ENCODE results near the gene SH3YL1. TPM values are rescaled to one million over a fixed set of nuclear protein-coding genes. Genes with fewer than 3 reads are reported as not detected.
A peak's percentile ranks its signal among the peaks of the same experiment; 100 is the strongest.

The SH3YL1 gene
- polyA plus RNA-seq, 1 donor (not counting 4 experiments of a cell fraction or from before 2014, with no cell fraction given): 41.8 TPM

- Histone ChIP-seq H3K79me2 (ENCODE audit: control insufficient read depth, insufficient read depth, low read length) (peaks cover 61% of the 10 kb centered on the region), H3K36me3 (ENCODE audit: control insufficient read depth in 2 of 2, extremely low read depth in 1 of 2, insufficient read depth in 2 of 2, low read length in 2 of 2) (peaks cover 15 to 23% of the 10 kb centered on the region in 2 experiments), H2AFZ (ENCODE audit: control insufficient read depth, low read length) (no peak overlapping the region), H3K4me3 (ENCODE audit: control insufficient read depth in 2 of 3, extremely low read depth in 1 of 3, insufficient read depth in 2 of 3, low read depth in 1 of 3, low read length in 3 of 3) (no peak overlapping the region), H3K9me1 (ENCODE audit: control insufficient read depth, extremely low read depth, insufficient read depth, low read length) (peaks cover 5% of the 10 kb centered on the region), H3K27ac (ENCODE audit: control insufficient read depth, insufficient read depth, low read length) (no peak overlapping the region), H3K9ac (ENCODE audit: control insufficient read depth, extremely low read depth, insufficient read depth, low read length) (no peak overlapping the region), H4K20me1 (ENCODE audit: control insufficient read depth, extremely low read depth, insufficient read depth, low read length) (peaks cover 18% of the 10 kb centered on the region), H3K9me3 (ENCODE audit: control insufficient read depth, low read depth, low read length) (no peaks in the 10 kb centered on the region), H3K4me2 (ENCODE audit: control insufficient read depth, extremely low read depth, insufficient read depth, low read depth, low read length) (no peak overlapping the region), H3K4me1 (ENCODE audit: control insufficient read depth, extremely low read depth, insufficient read depth, low read length) (no peaks in the 10 kb centered on the region), H3K27me3 (ENCODE audit: control insufficient read depth, extremely low read depth, insufficient read depth, low read length) (no peaks in the 10 kb centered on the region)
- dilution Hi-C loops (cut with MboI; ENCODE audit: extremely low pct_ligation_motif_present, low sequenced_read_pairs): no loop called here
- FAIRE-seq (no peak), DNase-seq (ENCODE audit: low read depth, low spot score) (no peak)
- TF ChIP-seq EZH2 (IDR thresholded peaks at IDR 0.05; ENCODE audit: low read length) (no peak), CTCF (optimal IDR thresholded peaks at IDR 0.05 in 1 of 3, IDR thresholded peaks at IDR 0.05 in 1 of 3, conservative IDR thresholded peaks at IDR 0.05 in 1 of 3; ENCODE audit: extremely low read depth in 1 of 3, insufficient read depth in 2 of 3, low read length in 3 of 3) (no peak)
Measured at GRCh38 chr2:275466-275865, 11.6 kb upstream of the SH3YL1 start.

- Histone ChIP-seq H4K20me1 (ENCODE audit: control insufficient read depth, extremely low read depth, insufficient read depth, low read length) (peaks cover 19% of the 10 kb centered on the region), H3K27ac (ENCODE audit: control insufficient read depth, insufficient read depth, low read length) (no peak overlapping the region), H2AFZ (ENCODE audit: control insufficient read depth, low read length) (no peak overlapping the region), H3K4me3 (ENCODE audit: control insufficient read depth in 2 of 3, extremely low read depth in 1 of 3, insufficient read depth in 2 of 3, low read depth in 1 of 3, low read length in 3 of 3) (no peak overlapping the region), H3K27me3 (ENCODE audit: control insufficient read depth, extremely low read depth, insufficient read depth, low read length) (no peaks in the 10 kb centered on the region), H3K9ac (ENCODE audit: control insufficient read depth, extremely low read depth, insufficient read depth, low read length) (no peak overlapping the region), H3K4me1 (ENCODE audit: control insufficient read depth, extremely low read depth, insufficient read depth, low read length) (no peaks in the 10 kb centered on the region), H3K9me3 (ENCODE audit: control insufficient read depth, low read depth, low read length) (no peaks in the 10 kb centered on the region), H3K9me1 (ENCODE audit: control insufficient read depth, extremely low read depth, insufficient read depth, low read length) (peaks cover 5% of the 10 kb centered on the region), H3K79me2 (ENCODE audit: control insufficient read depth, insufficient read depth, low read length) (peaks cover 71% of the 10 kb centered on the region), H3K36me3 (ENCODE audit: control insufficient read depth in 2 of 2, extremely low read depth in 1 of 2, insufficient read depth in 2 of 2, low read length in 2 of 2) (peaks cover 17 to 23% of the 10 kb centered on the region in 2 experiments), H3K4me2 (ENCODE audit: control insufficient read depth, extremely low read depth, insufficient read depth, low read depth, low read length) (no peak overlapping the region)
- dilution Hi-C loops (cut with MboI; ENCODE audit: extremely low pct_ligation_motif_present, low sequenced_read_pairs): no loop called here
- TF ChIP-seq CTCF (optimal IDR thresholded peaks at IDR 0.05 in 1 of 3, IDR thresholded peaks at IDR 0.05 in 1 of 3, conservative IDR thresholded peaks at IDR 0.05 in 1 of 3; ENCODE audit: extremely low read depth in 1 of 3, insufficient read depth in 2 of 3, low read length in 3 of 3) (peak in 2 of 3 experiments; percentile 13 to 51), EZH2 (IDR thresholded peaks at IDR 0.05; ENCODE audit: low read length) (no peak)
- FAIRE-seq (no peak), DNase-seq (ENCODE audit: low read depth, low spot score) (no peak)
Measured at GRCh38 chr2:274503-274902, 10.7 kb upstream of the SH3YL1 start.
